Stimulated activated CD8-positive, alpha-beta memory T cell treated with anti-CD3 and anti-CD28 coated beads, Interleukin-15, amount 100 ng/mL, for 4 hours (primary cell): ENCODE results near the gene PRAMEF11.
"Not testable (repeated sequence)": the region's sequence is repeated elsewhere in the genome, so short reads cannot be mapped to it uniquely, and the experiment has no call there.

Source experiments
- DNase-seq, 2 donors: peaks; one replicate each; pipeline ENCODE4 v3.0.0-alpha.2; 2020; ENCODE audit warnings: low read depth in 2 of 2

Gene PRAMEF11

DNA sequence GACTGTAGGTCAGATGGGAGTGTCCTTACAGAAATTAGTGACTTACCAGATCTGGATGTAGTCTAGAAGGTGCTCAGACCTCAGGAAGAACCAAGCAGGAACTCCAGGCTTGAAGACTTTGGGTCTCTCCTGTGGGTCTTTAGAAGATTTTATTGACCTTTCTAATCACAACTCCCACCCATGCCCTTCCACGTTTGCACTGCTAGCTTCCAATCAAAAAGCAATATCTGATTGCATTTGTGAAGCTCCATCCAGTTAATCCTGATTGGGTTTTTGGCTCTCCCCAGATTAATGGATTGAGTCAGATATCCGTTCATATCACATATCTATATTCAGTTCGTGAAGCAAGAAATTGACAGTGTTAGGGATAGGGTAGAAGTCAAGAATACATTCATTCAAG is at the start of gene PRAMEF11:
Gene PRAMEF11 (minus strand): TSS at position 101 of the 400 bp plus-strand sequence. CDS start 2,621 bp downstream, outside the sequence.
- DNase-seq = not testable (repeated sequence)

DNA sequence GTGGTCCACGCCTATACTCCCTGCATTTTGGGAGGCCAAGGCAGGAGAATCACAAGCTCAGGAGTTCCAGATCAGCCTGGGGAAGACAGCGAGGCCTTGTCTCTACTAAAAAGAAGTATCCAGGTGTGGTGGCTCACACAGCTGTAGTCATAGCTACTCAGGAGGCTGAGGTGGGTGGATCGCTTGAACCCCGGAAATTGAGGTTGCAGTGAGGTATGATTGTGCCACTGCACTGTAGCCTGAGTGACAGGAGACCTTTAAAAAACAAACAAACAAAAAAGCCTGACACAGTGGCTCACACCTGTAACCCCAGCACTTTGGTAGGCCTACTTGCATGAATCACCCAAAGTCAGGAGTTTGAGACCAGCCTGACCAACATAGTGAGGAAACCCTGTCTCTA is 47.2 kb upstream of the PRAMEF11 start:
- DNase-seq = not testable (repeated sequence)

DNA sequence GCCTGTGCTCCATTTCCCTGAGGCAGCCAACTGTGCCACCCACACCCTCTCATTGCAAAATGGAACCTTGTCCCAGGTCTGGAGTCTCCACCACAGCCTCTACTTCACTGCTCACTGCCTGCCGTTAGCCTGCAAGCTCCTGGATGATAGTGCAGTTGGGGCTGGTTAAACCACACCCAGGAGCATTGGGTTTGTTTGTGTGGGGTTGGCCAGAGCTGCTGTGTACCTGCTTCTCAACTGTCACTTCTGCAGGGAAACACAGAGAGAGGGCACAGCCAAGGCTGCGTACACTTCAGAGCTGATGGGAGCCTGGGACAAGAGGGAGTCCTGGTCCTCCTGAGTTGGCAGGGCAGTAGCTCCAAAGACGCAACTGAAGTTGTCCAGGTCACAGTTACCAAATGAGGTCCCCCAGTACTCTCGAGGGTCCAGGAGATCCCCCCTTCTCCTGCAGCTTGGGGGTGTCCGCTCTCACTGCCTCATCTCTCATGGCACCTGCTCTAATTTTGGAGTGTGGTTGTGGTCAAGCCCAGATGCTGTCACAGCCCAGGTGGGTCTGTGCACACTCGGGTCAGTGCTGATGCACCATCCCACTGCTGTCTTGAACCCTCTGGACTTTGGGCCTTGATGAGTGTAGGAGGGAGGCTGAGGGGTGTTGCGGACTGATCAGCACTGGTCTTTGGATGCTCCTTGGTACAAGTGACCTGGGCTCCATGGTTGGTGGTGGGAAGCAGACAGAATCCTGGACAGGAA is 32.1 kb upstream of the PRAMEF11 start:
- not testable (repeated sequence) for DNase-seq

- not testable (repeated sequence) for DNase-seq
Measured at GRCh38 chr1:12856786-12857185, 25.6 kb upstream of the PRAMEF11 start, which contains the start of gene PRAMEF2. Gene PRAMEF2, plus strand, starts transcription at chr1:12857086. Its CDS starts 1,924 bp downstream, at chr1:12859010.

GRCh38 chr1:12851779-12852178 is 20.6 kb upstream of the PRAMEF11 start:
- DNase-seq = no peak

GRCh38 chr1:12848620-12849019 is 17.4 kb upstream of the PRAMEF11 start, which contains the start of gene HNRNPCL1:
Gene HNRNPCL1, minus strand, starts transcription at chr1:12848720. Its CDS starts 431 bp downstream, at chr1:12848289.
- DNase-seq = not testable (repeated sequence)

DNA sequence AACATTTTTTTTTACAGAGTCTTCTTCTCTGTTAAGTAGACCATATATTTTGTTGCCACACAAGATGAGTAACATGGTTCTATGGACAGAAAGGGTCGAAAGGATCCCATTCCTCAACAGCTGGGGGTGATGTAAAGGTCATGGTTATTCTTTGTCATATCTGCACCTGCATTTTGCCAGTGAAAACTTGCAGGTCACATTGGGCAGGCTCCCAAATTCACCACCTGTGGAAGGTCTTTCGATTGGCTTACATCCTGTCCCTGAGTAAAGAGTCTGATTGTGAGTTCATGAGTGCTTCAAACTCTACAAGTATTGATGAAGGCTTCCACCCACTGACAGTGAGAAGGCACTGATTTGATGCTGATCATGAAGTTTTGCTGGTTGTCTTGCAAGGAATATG is 2.0 kb upstream of the PRAMEF11 start:
- not testable (repeated sequence) for DNase-seq

- not testable (repeated sequence) for DNase-seq
Measured at GRCh38 chr1:12819061-12819460, 12.1 kb downstream of the PRAMEF11 start.

- DNase-seq = no peak
Measured at GRCh38 chr1:12811409-12811784, 19.8 kb downstream of the PRAMEF11 start.

- no peak for DNase-seq
Measured at GRCh38 chr1:12810691-12811408, 20.4 kb downstream of the PRAMEF11 start.

- no peak for DNase-seq
Measured at GRCh38 chr1:12809933-12810332, 21.3 kb downstream of the PRAMEF11 start.

- DNase-seq = no peak
Measured at GRCh38 chr1:12799730-12800129, 31.5 kb downstream of the PRAMEF11 start.

DNA sequence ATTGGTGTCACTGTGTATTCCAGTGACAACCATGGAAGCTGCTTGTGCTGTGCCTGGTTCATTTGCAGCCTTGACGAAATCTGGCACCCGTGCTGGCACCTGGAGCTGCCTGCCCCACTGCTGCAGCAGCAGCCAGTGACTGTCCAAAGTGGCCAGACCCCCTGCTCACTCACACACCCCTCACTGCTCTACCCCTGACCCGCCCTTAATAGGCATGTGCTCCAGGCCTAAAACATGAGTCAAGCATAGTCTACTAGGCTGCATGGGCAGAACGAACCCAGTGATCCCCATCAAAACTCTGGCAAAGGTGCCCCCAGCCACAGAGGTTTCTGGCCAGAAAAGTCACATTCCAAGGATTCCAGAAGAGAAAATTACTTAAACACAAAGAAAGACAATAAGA is 32.3 kb downstream of the PRAMEF11 start:
- DNase-seq = no peak

GRCh38 chr1:12791097-12791496 is 40.1 kb downstream of the PRAMEF11 start, which contains the start of gene PRAMEF1:
Gene PRAMEF1, plus strand, starts transcription at chr1:12791397. Its CDS starts 1,831 bp downstream, at chr1:12793228.
- DNase-seq = not testable (repeated sequence)

GRCh38 chr1:12784729-12785128 is 46.5 kb downstream of the PRAMEF11 start:
- not testable (repeated sequence) for DNase-seq

DNA sequence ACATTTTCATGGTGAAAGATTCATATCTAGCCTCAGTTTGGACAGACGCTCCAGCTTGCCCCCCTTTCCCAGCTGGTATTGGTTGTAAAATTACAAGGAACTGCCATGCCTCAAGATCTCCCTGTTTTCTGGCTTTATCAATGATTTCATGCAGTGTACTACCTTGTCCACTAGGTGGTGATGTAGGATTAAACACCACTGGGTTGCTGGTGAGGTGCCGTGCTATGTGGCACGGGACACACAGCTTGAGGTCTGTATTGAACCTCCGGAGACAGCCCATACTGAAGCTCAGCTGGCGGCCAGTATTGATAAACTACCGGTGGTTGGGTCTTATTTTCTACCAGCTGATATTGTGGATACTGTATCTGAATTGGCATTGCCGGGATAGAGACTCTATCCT is 47.4 kb downstream of the PRAMEF11 start:
- not testable (repeated sequence) for DNase-seq

GRCh38 chr1:12781488-12781887 is 49.7 kb downstream of the PRAMEF11 start:
- DNase-seq = not testable (repeated sequence)

GRCh38 chr1:12778907-12779306 is 52.3 kb downstream of the PRAMEF11 start:
- no peak for DNase-seq

- DNase-seq = no peak
Measured at GRCh38 chr1:12778061-12778460, 53.1 kb downstream of the PRAMEF11 start.

- DNase-seq = no peak
Measured at GRCh38 chr1:12776801-12777557, 54.2 kb downstream of the PRAMEF11 start.

GRCh38 chr1:12775443-12775842 is 55.8 kb downstream of the PRAMEF11 start:
- no peak for DNase-seq

DNA sequence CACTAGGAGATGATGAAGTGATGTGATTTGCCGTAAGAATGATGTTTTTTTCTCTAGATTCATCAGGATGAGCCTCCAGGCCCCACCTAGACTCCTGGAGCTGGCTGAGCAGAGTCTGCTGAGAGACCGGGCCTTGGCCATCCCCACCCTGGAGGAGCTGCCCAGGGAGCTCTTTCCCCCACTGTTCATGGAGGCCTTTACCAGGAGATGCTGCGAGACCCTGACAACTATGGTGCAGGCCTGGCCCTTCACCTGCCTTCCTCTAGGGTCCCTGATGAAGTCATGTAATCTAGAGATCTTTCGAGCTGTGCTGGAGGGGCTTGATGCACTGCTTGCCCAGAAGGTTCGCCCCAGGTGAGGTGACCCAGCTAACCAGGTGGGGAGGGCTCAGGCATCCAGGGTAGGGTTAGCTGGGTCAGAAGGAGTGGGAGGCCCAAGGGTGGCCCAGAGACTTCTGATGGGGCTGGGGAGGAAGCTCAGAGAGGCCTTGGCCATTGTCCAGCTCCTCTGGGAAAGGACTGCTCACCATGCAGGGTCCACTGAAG is 56.3 kb downstream of the PRAMEF11 start:
- DNase-seq = no peak
